Body of pancreas (tissue), 4 donors: Measurements from ENCODE around the gene TPRX1.

ENCODE experiments used
- POLR2A ChIP-seq, 3 donors: fragments of 450-650 bp; IDR thresholded peaks; one replicate each; pipeline ENCODE4 v1.6.1; 2016; ENCODE audit warnings: antibody characterized with exemption in 3 of 3, mild to moderate bottlenecking in 2 of 3
- TF ChIP-seq, protein P1 (sequence below), 7 experiments: fragments of 450-650 bp in 4 of 7; fragments of 200-600 bp in 3 of 7; sonication (generic) in 3 of 7; IDR thresholded peaks; one replicate each; pipeline ENCODE4 v1.5.1; 2016 to 2019; ENCODE audit warnings: antibody characterized with exemption in 7 of 7

DNA sequence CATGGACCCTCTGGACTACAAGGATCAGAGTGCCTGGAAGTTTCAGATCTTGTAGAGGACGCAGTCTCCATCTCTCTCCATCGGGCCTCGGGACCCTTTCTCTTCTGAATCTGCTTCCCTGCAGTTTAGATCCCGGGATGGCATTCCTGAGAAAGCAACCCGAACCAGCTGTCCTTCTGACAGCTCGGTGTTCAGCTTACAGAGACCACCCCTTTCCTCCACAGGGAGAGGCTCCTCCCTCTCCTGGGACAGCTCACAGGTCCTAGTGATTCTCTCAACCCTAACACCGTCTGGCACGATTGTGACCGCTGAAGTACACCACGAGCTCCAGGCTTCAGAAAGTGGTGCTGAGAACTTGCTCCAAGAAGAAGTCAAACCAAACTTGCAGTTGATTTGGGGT, 35.6 kb upstream of the TPRX1 start:
- TF ChIP-seq, protein P1, sequence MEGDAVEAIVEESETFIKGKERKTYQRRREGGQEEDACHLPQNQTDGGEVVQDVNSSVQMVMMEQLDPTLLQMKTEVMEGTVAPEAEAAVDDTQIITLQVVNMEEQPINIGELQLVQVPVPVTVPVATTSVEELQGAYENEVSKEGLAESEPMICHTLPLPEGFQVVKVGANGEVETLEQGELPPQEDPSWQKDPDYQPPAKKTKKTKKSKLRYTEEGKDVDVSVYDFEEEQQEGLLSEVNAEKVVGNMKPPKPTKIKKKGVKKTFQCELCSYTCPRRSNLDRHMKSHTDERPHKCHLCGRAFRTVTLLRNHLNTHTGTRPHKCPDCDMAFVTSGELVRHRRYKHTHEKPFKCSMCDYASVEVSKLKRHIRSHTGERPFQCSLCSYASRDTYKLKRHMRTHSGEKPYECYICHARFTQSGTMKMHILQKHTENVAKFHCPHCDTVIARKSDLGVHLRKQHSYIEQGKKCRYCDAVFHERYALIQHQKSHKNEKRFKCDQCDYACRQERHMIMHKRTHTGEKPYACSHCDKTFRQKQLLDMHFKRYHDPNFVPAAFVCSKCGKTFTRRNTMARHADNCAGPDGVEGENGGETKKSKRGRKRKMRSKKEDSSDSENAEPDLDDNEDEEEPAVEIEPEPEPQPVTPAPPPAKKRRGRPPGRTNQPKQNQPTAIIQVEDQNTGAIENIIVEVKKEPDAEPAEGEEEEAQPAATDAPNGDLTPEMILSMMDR (IDR thresholded peaks at IDR 0.05) = no peak
- TF ChIP-seq POLR2A (IDR thresholded peaks at IDR 0.05) = no peak
